Frontal cortex (tissue), 4 donors: ENCODE results near the gene KDF1. TPM values are rescaled to one million over a fixed set of nuclear protein-coding genes. Genes with fewer than 3 reads are reported as not detected.
"Not testable (repeated sequence)": the region's sequence is repeated elsewhere in the genome, so short reads cannot be mapped to it uniquely, and the experiment has no call there.

Source experiments
- DNase-seq, 2 donors: peaks; one replicate each; pipeline ENCODE4 v3.0.0; 2012; ENCODE audit warnings: low spot score in 2 of 2
- FAIRE-seq: peaks from 2 replicates; lab custom pipeline; 2012; peaks lifted over from hg19 to GRCh38; lab: Jason Lieb, UNC
- total RNA-seq: library from RNA; depleted of rRNA; stranded (reverse); fragments of >200 nt; gene quantifications from one replicate; pipeline ENCODE4 v1.2.3, GENCODE V29; 2014
- donor health status: control.
- donor health status: control.
- donor health status: control.

KDF1 gene
- total RNA-seq, 1 donor from 2014 or later: not detected

DNA sequence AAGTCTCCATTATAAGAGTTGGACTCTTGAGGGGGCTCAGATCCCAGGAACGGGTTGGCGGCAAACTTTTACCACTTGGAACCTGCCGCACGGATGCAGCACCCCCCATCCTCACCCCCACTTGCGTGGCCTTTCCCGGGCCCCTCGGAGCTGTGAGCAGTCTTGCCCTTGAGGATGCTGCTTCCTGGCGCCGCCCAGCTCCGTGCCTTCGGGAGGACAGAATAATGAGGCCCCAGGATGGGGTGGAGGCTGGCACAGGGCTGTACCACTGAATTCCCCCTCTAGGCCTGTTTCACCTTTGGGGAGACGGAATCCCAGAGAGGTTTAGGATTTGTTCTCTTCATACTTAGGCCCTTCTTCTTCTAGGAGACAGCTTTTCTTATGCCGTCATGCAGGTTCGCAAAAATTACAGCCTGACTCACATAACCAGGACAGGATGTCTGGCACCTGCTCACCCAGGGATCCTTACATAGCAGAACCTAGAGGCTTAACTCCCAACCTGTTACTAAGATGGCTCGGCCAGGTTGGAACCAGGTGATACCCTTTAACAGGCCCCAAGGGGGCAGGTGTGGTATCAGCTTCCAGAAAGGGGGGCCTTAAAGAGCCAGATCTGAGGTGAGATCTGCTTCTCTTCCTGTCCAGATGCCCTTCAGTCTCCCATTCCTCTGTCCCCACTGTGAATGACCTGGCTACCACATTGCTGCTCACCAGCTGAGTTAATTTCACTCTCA, 34.7 kb upstream of the KDF1 start:
- no peak for FAIRE-seq
- DNase-seq: peak in 1 of 2 donors; percentile 15

DNA sequence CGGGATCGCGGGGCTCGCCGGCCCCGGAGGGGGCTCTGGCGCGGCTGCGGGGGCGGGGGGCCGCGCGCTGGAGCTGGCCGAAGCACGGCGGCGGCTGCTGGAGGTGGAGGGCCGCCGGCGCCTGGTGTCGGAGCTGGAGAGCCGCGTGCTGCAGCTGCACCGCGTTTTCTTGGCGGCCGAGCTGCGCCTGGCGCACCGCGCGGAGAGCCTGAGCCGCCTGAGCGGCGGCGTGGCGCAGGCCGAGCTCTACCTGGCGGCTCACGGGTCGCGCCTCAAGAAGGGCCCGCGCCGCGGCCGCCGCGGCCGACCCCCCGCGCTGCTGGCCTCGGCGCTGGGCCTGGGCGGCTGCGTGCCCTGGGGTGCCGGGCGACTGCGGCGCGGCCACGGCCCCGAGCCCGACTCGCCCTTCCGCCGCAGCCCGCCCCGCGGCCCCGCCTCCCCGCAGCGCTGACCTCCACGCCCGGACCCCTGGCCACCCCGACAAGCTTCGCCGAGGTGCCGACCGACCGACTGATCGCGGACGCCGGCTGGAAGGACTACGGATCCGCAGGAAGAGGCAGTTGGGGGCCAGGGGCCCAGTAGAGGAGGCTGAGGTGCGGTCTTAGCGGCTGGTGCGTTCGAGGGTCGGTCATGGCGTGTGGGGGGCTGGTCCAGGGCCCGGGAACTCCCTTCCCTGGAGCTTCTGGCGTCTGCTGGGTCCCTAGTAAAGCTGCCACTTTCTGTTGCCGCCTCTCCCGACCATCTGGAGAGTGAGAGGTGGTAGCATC, 33.9 kb upstream of the KDF1 start:
- FAIRE-seq (no peak), DNase-seq (peak in 1 of 2 donors; percentile 56)

DNA sequence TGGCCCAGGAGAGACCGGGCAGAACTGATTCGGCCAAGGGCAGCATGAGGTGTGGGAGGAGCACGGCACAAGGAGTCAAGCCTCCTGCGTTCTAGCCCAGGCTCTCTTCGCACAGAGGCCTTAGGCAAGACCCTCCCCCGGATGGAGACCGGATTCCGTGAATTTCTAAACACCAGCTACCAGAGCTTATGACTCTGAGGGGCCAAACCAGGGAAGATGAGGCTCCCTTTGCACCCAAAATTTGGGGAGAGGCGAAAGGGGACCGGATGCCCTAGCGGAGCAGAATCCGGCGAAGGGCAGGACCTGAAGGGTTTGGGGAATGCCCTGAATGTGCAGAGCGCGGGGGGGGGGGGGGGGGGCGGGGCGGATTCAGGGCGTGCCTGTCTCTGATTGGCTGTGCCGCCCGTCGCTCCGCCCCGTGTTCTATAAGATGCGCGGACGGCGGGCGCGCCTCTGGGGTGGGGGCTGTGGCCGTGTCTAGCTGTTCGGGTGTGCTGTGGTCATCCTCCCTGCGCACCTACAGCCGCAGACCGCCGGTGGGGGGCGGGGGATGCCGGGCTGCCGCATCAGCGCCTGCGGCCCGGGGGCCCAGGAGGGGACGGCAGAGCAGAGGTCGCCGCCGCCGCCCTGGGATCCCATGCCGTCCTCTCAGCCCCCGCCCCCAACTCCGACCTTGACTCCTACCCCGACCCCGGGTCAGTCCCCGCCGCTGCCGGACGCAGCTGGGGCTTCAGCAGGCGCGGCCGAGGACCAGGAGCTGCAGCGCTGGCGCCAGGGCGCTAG, 33.2 kb upstream of the KDF1 start, which contains the start of gene TRNP1:
TRNP1 (plus strand) TSS at position 456 of the 783 bp plus-strand sequence; CDS start at position 551, 95 bp downstream.
- FAIRE-seq (no peak), DNase-seq (peak; percentile 94)

- FAIRE-seq: no peak
- peak in 1 of 2 donors; percentile 16 for DNase-seq
These were observed 31.2 kb upstream of the KDF1 start for GRCh38 chr1:26991310-26992116.

- FAIRE-seq, DNase-seq: not testable (repeated sequence)
These were observed 29.3 kb upstream of the KDF1 start for GRCh38 chr1:26989403-26990109.

- DNase-seq (no peak), FAIRE-seq (no peak)
These were observed 26.4 kb upstream of the KDF1 start for GRCh38 chr1:26986658-26987057.

DNA sequence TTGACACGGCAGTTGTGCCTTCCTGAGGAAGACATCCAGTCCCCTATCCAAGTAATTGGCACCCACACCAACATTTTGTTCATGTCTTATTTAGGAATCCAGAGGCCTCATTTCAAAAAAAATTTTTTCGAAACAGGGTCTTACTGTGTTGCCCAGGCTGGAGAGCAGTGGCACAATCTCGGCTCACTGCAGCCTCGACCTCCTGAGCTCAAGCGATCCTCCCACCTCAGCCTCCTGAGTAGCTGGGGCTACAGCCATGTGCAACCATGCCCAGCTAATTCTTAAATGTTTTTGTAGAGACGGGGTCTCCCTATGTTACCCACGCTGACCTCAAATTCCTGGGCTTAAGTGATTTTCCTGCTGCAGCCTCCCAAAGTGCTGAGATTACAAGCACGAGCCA, 24.0 kb upstream of the KDF1 start:
- no peak for FAIRE-seq
- DNase-seq: no peak

DNA sequence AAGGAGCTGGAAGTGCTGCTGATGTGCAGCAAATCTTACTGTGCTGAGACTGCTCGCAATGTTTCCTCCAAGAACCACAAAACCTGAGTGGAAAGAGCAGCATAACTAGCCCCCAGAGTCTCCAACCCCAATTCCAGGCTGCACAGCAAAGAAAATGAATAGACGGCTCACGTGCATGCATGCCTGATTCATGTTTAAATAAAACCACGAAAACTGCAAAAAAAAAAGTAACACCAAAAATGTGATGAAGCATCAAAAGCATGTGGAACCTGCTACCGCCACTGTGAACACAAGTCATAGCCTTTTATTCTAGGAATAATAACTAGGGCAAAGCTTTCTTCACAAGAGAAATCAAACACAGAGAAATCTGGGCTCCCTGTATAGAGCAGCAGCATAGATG, 23.6 kb upstream of the KDF1 start:
- DNase-seq (no peak), FAIRE-seq (no peak)

DNA sequence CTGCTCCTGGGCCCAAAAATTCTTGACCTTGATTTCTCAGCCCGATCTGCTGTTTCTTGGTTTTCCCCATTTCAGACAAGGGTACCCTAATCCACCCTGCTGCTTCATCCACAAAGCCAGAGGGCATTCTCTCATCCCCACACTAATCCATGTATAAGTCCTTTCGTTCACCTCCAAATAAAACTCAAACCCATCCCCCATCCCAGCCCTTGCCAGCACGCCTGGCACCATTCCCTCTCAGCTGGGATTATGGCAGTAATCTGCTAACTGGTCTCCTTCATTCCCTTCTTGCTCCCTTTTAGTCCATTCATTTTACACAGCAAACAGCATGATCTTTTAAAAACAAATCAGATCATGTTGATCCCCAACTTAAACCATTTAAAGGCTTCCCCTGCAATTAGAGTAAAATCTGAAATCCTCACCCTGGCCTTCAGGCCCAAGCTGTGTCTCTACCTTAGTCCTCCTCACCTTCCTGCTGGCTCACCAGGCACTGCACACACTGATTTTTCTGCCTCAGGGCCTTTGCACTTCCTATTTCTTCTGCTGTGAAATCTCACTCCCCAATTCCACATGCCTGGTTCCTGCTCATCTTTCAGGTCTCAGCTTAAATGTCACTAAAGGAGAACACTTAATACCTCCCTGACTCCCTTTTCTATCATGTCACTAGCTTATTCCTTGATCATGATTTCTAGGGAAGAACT, 21.0 kb upstream of the KDF1 start:
- FAIRE-seq (no peak), DNase-seq (no peak)

DNA sequence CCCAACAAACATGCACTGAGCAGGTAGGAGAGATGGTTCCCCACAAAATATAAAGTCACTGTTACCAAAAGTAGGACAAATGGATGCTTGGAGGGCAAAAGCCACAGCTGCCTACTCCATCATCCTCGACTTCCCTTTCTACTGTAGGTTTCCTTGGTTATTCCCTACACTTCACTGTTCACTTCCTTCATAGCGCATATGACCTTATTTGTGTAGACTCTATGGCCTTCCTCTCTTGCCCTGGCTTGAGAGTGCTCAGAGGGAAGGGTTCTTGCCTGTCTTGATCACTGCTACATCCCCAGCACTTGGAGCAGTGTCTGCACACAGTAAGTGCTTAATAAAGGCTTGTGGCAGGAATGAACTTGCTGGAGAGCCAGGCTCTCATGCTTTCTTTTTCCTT, 18.6 kb upstream of the KDF1 start:
- DNase-seq: no peak

DNA sequence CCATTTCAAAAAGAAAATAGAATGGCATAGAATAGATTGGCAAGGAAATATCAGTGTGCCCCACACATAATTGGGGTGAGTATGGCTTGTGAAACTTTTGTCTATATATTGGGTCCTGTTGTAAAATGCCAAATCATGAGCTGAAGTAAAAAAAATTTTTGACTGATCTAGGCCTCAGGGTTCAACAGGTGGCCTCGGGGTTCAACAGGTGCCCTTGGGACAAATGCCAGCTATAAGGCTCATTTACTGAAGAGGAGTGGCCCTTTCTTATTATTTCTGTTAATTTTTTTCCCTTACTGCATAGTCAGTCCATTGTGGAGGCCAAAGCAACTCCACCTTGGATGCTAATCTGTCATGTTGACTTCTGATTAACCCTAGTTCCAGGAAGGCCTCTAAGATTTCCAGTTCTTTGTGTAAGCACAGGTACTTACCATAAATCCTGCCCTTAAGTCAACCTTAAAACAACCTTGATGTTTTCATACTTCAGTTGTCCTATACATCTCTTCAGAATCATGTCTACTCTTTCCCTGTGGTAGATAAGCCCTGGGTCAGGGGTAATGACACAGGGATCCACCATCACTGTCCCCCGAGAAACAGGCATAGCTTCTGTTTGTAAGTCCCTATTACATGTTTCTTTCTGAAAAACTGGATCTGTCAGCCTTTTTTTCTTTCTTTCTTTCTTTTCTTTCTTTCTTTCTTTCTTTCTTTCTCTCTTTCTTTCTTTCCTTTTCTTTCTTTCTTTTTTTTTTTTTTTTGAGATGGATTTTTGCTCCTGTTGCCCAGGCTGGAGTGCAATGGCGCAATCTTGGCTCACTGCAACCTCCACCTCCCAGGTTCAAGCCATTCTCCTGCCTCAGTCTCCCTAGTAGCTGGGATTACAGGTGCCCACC, 16.6 kb upstream of the KDF1 start:
- FAIRE-seq: no peak

More for the DNA sequence above, 18.6 kb upstream of the KDF1 start:
- FAIRE-seq: no peak

GRCh38 chr1:26972821-26973220, 12.6 kb upstream of the KDF1 start:
- DNase-seq (no peak), FAIRE-seq (no peak)

More for the DNA sequence above, 16.6 kb upstream of the KDF1 start:
- no peak for DNase-seq

- DNase-seq (no peak), FAIRE-seq (no peak)
These were observed 12.1 kb upstream of the KDF1 start for GRCh38 chr1:26972390-26972789.

- FAIRE-seq (no peak), DNase-seq (no peak)
These were observed 11.3 kb upstream of the KDF1 start for GRCh38 chr1:26971590-26971989.

GRCh38 chr1:26970810-26971209, 10.5 kb upstream of the KDF1 start:
- FAIRE-seq (no peak), DNase-seq (no peak)

- DNase-seq: no peak
- no peak for FAIRE-seq
These were observed 5.4 kb upstream of the KDF1 start for GRCh38 chr1:26965628-26966027.

DNA sequence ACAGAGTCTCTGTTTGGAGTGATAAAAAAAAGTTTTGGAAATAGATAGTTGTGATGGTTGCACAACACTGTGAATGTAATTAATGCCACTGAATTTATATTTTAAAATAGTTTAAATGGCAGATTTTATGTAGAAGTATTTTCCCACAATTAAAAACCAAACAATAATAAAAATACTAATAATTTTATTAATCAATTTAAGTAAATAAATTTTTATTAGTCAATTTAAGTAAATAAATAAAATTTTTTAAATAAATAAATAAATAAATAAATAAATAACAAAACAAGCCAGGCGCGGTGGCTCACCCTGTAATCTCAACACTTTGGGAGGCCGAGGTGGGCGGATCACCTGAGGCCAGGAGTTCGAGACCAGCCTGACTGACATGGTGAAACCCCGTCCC, 4.9 kb upstream of the KDF1 start:
- peak; percentile 75 for FAIRE-seq
- no peak for DNase-seq
